Measurements from ENCODE around the gene SRSF9.

The SRSF9 gene

GRCh38 chr12:120428597-120429229 lies 40.8 kb downstream of the SRSF9 start:
- no peak for TF ChIP-seq CTCF (IDR thresholded peaks at IDR 0.05; ENCODE audit: borderline replicate concordance, control extremely low read depth, extremely low read depth, insufficient read depth, missing control alignments)
- DNase-seq (ENCODE audit: low spot score), result no peak
- in situ Hi-C loops (cut with MboI; ENCODE audit: low sequenced_read_pairs, unreplicated experiment), result no loop called here

DNA sequence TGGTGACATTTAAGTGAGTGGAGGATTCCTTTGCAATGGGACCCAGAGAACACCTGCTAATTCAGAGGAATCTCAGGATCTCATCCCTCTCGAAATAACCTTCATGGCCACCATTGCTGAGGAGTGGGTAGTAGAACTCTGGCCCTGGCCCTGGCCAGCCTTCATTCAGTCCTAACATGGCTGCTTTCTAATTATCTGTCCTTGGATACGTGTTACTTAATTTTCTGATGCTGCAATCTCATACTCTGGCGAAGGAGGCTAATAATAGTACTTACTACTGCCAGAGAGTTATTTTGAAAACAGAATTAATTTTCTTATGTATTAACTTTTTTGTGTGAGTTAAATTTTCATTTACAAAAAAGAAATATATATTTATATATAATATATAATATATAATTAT lies 43.8 kb downstream of the SRSF9 start:
- TF ChIP-seq CTCF (IDR thresholded peaks at IDR 0.05; ENCODE audit: borderline replicate concordance, control extremely low read depth, extremely low read depth, insufficient read depth, missing control alignments), result no peak
- in situ Hi-C loops (cut with MboI; ENCODE audit: low sequenced_read_pairs, unreplicated experiment), result no loop called here
- DNase-seq (ENCODE audit: low spot score), result no peak

GRCh38 chr12:120422892-120423456 lies 46.6 kb downstream of the SRSF9 start:
- TF ChIP-seq CTCF (IDR thresholded peaks at IDR 0.05; ENCODE audit: borderline replicate concordance, control extremely low read depth, extremely low read depth, insufficient read depth, missing control alignments), result no peak
- DNase-seq (ENCODE audit: low spot score), result no peak
- in situ Hi-C loops (cut with MboI; ENCODE audit: low sequenced_read_pairs, unreplicated experiment), result no loop called here

DNA sequence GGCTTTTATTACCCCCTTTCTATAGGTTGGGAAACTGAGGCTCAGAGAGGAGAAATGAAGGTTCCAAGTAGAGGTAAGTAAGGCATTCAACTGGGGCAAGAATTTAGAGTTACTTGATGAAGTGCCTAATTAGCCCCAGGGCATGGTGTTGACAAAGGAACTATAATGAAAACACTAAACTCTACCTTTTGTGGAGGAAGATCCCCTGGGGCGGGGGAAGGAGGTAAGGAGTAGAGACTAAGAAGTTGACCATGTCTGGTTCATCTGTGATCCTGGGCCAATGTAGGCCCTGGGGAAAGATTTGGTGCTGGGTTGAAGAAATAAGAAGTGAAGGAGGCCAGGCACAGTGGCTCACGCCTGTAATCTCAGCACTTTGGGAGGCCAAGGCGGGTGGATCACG lies 47.8 kb downstream of the SRSF9 start:
- in situ Hi-C loops (cut with MboI; ENCODE audit: low sequenced_read_pairs, unreplicated experiment), result no loop called here
- DNase-seq (ENCODE audit: low spot score), result no peak
- no peak for TF ChIP-seq CTCF (IDR thresholded peaks at IDR 0.05; ENCODE audit: borderline replicate concordance, control extremely low read depth, extremely low read depth, insufficient read depth, missing control alignments)

GRCh38 chr12:120417917-120418580 lies 51.5 kb downstream of the SRSF9 start:
- TF ChIP-seq CTCF (IDR thresholded peaks at IDR 0.05; ENCODE audit: borderline replicate concordance, control extremely low read depth, extremely low read depth, insufficient read depth, missing control alignments), result no peak
- in situ Hi-C loops (cut with MboI; ENCODE audit: low sequenced_read_pairs, unreplicated experiment), result no loop called here
- DNase-seq (ENCODE audit: low spot score), result no peak

- no peak for DNase-seq (ENCODE audit: low spot score)
- in situ Hi-C loops (cut with MboI; ENCODE audit: low sequenced_read_pairs, unreplicated experiment), result no loop called here
Observed at GRCh38 chr12:120416490-120417216, 52.9 kb downstream of the SRSF9 start.

More at GRCh38 chr12:120416490-120417216, 52.9 kb downstream of the SRSF9 start:
- TF ChIP-seq CTCF (IDR thresholded peaks at IDR 0.05; ENCODE audit: borderline replicate concordance, control extremely low read depth, extremely low read depth, insufficient read depth, missing control alignments), result no peak
